Brain microvascular endothelial cell (primary cell): ENCODE measurements around the gene HOMER2.

Experiments
- DNase-seq: peaks from one replicate; pipeline ENCODE4 v3.0.0-alpha.2; 2020
- H3K27ac ChIP-seq: fragments of 250-450 bp; sonication (Bioruptor Pico); 2 replicates; pipeline ENCODE4 v1.5.1; 2020; ENCODE audit warnings: mild to moderate bottlenecking, moderate library complexity
- H3K27me3 ChIP-seq: fragments of 250-450 bp; sonication (Bioruptor Pico); replicated peaks from 2 replicates; pipeline ENCODE4 v1.5.1; 2020; ENCODE audit warnings: mild to moderate bottlenecking
- H3K36me3 ChIP-seq: fragments of 250-450 bp; sonication (Bioruptor Pico); replicated peaks from 2 replicates; pipeline ENCODE4 v1.5.1; 2020; ENCODE audit warnings: mild to moderate bottlenecking
- H3K4me3 ChIP-seq: 2 replicates; pipeline ENCODE4 v1.5.1; 2011; ENCODE audit warnings: low read depth, mild to moderate bottlenecking, control low read depth, low read length, moderate library complexity
- CTCF ChIP-seq: IDR thresholded peaks from 2 replicates; pipeline ENCODE4 v1.5.1; 2011; ENCODE audit warnings: low read depth, mild to moderate bottlenecking, moderate library complexity, low read length, control low read depth, inconsistent platforms; ENCODE audit errors: missing control alignments
- in situ Hi-C: cut with HindIII; loops from 2 replicates; pipeline ENCODE4 v1.10.0; 2017; ENCODE audit warnings: low sequenced_read_pairs, low pct_ligation_motif_present

HOMER2 gene

GRCh38 chr15:82847703-82848102 lies 104.8 kb downstream of the HOMER2 start:
- Histone ChIP-seq H3K27me3 (no peaks in the 10 kb centered on the region), H3K36me3 (no peaks in the 10 kb centered on the region), H3K27ac (no peak overlapping the region), H3K4me3 (no peak overlapping the region)
- no peak for DNase-seq
- in situ Hi-C loops = no loop called here
- no peak for TF ChIP-seq CTCF

DNA sequence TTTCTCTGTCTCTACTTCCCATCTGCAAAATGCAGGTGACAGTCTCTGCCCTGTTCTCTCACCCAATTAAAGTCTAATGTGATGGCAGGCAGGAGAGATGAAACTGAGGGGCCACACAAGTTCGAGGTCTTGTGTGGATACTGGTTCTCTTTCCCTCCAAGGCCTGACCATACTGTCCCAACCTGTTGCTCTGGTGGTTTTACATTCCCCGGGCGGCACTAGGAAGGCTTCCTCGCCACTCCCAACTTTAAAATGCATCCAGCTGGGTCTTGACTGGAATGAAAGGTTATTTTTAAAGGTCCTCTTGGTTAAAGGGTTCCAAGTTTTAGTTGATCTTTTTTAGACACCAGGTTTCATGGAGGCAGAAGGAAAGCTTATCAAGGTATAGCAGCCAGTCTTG lies 105.9 kb downstream of the HOMER2 start:
- Histone ChIP-seq H3K4me3 (no peak overlapping the region), H3K27ac (no peak overlapping the region), H3K36me3 (no peaks in the 10 kb centered on the region), H3K27me3 (no peaks in the 10 kb centered on the region)
- no peak for DNase-seq
- TF ChIP-seq CTCF = no peak
- in situ Hi-C loops = no loop called here

DNA sequence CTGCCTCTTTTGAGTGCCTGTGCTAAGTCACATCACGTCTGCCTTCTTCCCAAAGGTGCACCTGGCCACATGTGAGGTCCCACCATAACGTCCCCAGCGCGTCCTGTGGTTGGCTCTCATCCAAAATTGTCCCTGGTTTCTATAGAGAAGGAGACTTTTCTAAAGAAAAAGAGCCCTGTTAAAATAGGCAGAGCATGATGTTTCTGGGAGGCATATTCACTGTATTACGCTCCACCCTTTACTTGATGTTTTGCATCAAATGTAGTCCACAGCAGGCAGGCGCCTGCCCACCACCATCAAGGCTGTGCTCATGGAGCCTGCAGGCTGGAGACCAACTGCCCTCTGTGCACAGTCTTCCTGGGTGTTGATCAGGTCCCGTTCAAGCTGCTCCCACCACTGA lies 106.8 kb downstream of the HOMER2 start:
- DNase-seq = no peak
- no peak for TF ChIP-seq CTCF
- Histone ChIP-seq H3K27ac (no peak overlapping the region), H3K27me3 (no peaks in the 10 kb centered on the region), H3K36me3 (no peaks in the 10 kb centered on the region), H3K4me3 (no peak overlapping the region)
- in situ Hi-C loops = no loop called here

GRCh38 chr15:82843566-82843965 lies 109.0 kb downstream of the HOMER2 start:
- no peak overlapping the region for H3K4me3 ChIP-seq
- no peak overlapping the region for H3K27ac ChIP-seq
- no peaks in the 10 kb centered on the region for H3K36me3 ChIP-seq
- no peak for DNase-seq
- in situ Hi-C loops = no loop called here
- H3K27me3 ChIP-seq = no peaks in the 10 kb centered on the region
- no peak for TF ChIP-seq CTCF

GRCh38 chr15:82840166-82840565 lies 112.4 kb downstream of the HOMER2 start:
- DNase-seq = no peak
- Histone ChIP-seq H3K27me3 (no peaks in the 10 kb centered on the region), H3K4me3 (no peak overlapping the region), H3K27ac (no peak overlapping the region), H3K36me3 (peaks cover 18% of the 10 kb centered on the region)
- no peak for TF ChIP-seq CTCF
- in situ Hi-C loops = no loop called here

DNA sequence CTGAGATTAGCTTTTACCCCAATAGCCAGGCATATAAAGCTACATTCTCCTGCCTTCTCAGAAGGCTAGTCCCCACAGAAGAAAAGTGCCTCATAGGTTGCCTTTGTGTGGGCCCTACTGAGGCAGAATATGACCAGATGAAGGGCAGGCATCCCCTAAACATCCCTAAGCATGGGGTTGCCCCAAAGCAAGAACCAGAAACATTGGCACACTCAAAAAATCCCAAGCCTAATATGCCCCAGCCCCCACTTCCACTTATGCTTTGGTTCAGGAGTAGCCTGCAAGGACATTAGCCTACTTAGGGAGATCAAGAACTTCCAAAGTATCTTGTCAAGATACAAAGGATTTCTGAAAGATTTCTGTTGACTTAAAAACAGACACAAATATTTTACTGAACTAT lies 113.4 kb downstream of the HOMER2 start:
- no peaks in the 10 kb centered on the region for H3K27me3 ChIP-seq
- no peak for TF ChIP-seq CTCF
- in situ Hi-C loops = no loop called here

More for the DNA sequence above, 113.4 kb downstream of the HOMER2 start:
- Histone ChIP-seq H3K36me3 (peaks cover 26% of the 10 kb centered on the region), H3K27ac (no peak overlapping the region), H3K4me3 (no peak overlapping the region)
- DNase-seq = no peak
